Measurements from ENCODE around the gene AXIN2.

DNA sequence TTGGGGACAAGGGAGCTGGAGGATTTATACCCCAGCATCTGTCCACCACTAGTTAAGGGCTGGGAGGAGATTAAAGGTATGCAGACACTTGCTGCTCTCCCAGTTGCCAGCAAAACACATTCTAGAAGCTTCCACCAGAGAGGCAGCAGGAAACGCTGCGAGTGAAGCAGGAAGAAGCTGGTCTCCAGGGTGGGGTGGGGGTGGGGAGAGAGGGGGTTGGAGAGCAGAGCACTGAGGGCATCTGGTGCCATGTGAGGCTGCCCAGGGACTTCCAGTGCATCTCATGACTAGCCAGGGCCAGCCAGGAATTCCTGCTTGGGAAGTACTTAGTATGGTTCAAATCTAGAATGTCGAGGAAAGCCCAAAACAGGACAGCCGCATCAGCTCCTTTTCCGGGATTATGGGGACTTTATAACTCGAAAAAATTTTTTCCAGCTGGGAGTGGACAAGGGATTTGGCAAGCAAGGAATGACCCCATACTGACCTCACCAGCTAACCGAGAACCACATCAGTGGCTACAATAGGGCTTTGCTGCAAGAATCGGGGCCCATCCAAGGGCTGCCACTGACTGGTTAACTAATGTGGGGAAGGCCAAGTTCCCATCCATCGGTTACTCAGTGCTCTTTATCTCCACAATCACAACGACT lies 26.2 kb upstream of the AXIN2 start:
- TF ChIP-seq EZH2phosphoT487 (IDR thresholded peaks at IDR 0.05; ENCODE audit: insufficient read depth, low read depth) (no peak), EZH2 (IDR thresholded peaks at IDR 0.05; ENCODE audit: insufficient read depth, poor library complexity, severe bottlenecking) (no peak)
